DMS53 treated with DMSO at 0.1 percent for 48 hours (cell line): ENCODE measurements around the gene BEST4.
"Not testable (repeated sequence)": the region's sequence is repeated elsewhere in the genome, so short reads cannot be mapped to it uniquely, and the experiment has no call there.

ENCODE experiments used
- DNase-seq: peaks from one replicate; lab custom pipeline; 2025; ENCODE audit not compliant: unreplicated experiment; lab: John Stamatoyannopoulos, UW

BEST4 gene

GRCh38 chr1:44788120-44788860 lies at the start of gene BEST4:
Gene BEST4, minus strand, starts transcription at chr1:44788170. Its CDS starts 465 bp downstream, at chr1:44787705.
- no peak for DNase-seq

- peak; percentile 74 for DNase-seq
Observed at GRCh38 chr1:44835738-44836675, 48.0 kb upstream of the BEST4 start.

GRCh38 chr1:44834328-44834727 lies 46.4 kb upstream of the BEST4 start:
- DNase-seq, result no peak

- DNase-seq, result no peak
Observed at GRCh38 chr1:44832056-44832705, 44.2 kb upstream of the BEST4 start.

GRCh38 chr1:44831516-44831915 lies 43.5 kb upstream of the BEST4 start:
- no peak for DNase-seq

GRCh38 chr1:44830900-44831304 lies 42.9 kb upstream of the BEST4 start:
- no peak for DNase-seq

- DNase-seq, result no peak
Observed at GRCh38 chr1:44829506-44830384, 41.8 kb upstream of the BEST4 start.

- no peak for DNase-seq
Observed at GRCh38 chr1:44828841-44829440, 41.0 kb upstream of the BEST4 start.

GRCh38 chr1:44828003-44828651 lies 40.2 kb upstream of the BEST4 start:
- DNase-seq, result no peak

- no peak for DNase-seq
Observed at GRCh38 chr1:44827197-44828002, 39.4 kb upstream of the BEST4 start.

- no peak for DNase-seq
Observed at GRCh38 chr1:44826375-44827196, 38.6 kb upstream of the BEST4 start.

GRCh38 chr1:44824392-44824791 lies 36.4 kb upstream of the BEST4 start:
- not testable (repeated sequence) for DNase-seq

GRCh38 chr1:44822981-44823451 lies 35.0 kb upstream of the BEST4 start:
- no peak for DNase-seq

GRCh38 chr1:44822131-44822701 lies 34.2 kb upstream of the BEST4 start:
- DNase-seq, result no peak

- DNase-seq, result no peak
Observed at GRCh38 chr1:44821240-44821715, 33.3 kb upstream of the BEST4 start.

GRCh38 chr1:44820328-44821239 lies 32.6 kb upstream of the BEST4 start:
- no peak for DNase-seq
